ENCODE measurements around the gene CRYAA. TPM values are rescaled to one million over a fixed set of nuclear protein-coding genes. Genes with fewer than 3 reads are reported as not detected.

Gene CRYAA
- total and polyA plus RNA-seq, 7 donors, result not detected

GRCh38 chr21:43210454-43211071, 41.8 kb downstream of the CRYAA start:
- Histone ChIP-seq H3K4me3 (no peak overlapping the region), H3K9me3 (no peaks in the 10 kb centered on the region), H3K36me3 (ENCODE audit: insufficient read depth in 1 of 2, low read depth in 1 of 2) (no peaks in the 10 kb centered on the region), H3K4me1 (no peaks in the 10 kb centered on the region), H3K27ac (no peak overlapping the region), H3K27me3 (ENCODE audit: insufficient read depth in 3 of 3, low read length in 2 of 3) (peaks cover 0 to 26% (median 4%) of the 10 kb centered on the region in 3 donors)
- WGBS, 3 donors, result 50 to 67% (median 51%) methylated on average over 7 of the region's 7 CpGs
- TF ChIP-seq CTCF (IDR thresholded peaks at IDR 0.05), result no peak
- intact Hi-C loops (cut with DNase I), result no loop called here
- ATAC-seq (peak in 1 of 4 donors; percentile 16), DNase-seq (peak in 1 of 2 donors; percentile 20)

- peak; percentile 42 to 56 for DNase-seq
- no peak overlapping the region for H3K27ac ChIP-seq
- H3K4me1 ChIP-seq, result no peaks in the 10 kb centered on the region
- no peak overlapping the region for H3K4me3 ChIP-seq
- ATAC-seq, result peak; percentile 23 to 44 (median 38)
- no peaks in the 10 kb centered on the region for H3K36me3 ChIP-seq (ENCODE audit: insufficient read depth in 1 of 2, low read depth in 1 of 2)
- peaks cover 0 to 23% (median 4%) of the 10 kb centered on the region in 3 donors for H3K27me3 ChIP-seq (ENCODE audit: insufficient read depth in 3 of 3, low read length in 2 of 3)
- intact Hi-C loops (cut with DNase I), result no loop called here
- peak; percentile 26 for TF ChIP-seq CTCF (IDR thresholded peaks at IDR 0.05)
- WGBS, 3 donors, result 45 to 52% (median 51%) methylated on average over 18 to 21 of the region's 21 CpGs
- no peaks in the 10 kb centered on the region for H3K9me3 ChIP-seq
Measured at GRCh38 chr21:43211072-43211759, 42.4 kb downstream of the CRYAA start.

- DNase-seq (peak in 1 of 2 donors; percentile 25), ATAC-seq (no peak)
- Histone ChIP-seq H3K36me3 (ENCODE audit: insufficient read depth in 1 of 2, low read depth in 1 of 2) (no peaks in the 10 kb centered on the region), H3K4me3 (no peak overlapping the region), H3K27me3 (ENCODE audit: insufficient read depth in 3 of 3, low read length in 2 of 3) (peaks cover 0 to 23% (median 3%) of the 10 kb centered on the region in 3 donors), H3K9me3 (no peaks in the 10 kb centered on the region), H3K4me1 (no peaks in the 10 kb centered on the region), H3K27ac (no peak overlapping the region)
- WGBS, 3 donors, result 31 to 49% (median 36%) methylated on average over 4 to 7 of the region's 7 CpGs
- no peak for TF ChIP-seq CTCF (IDR thresholded peaks at IDR 0.05)
- intact Hi-C loops (cut with DNase I), result no loop called here
Measured at GRCh38 chr21:43211760-43212115, 42.9 kb downstream of the CRYAA start.

Other genes starting within 250 kb of the CRYAA start
- not detected for gene ERVH48-1, start 243.4 kb upstream of the CRYAA start, total RNA-seq
- under 1 TPM in 2 of 3 donors, not detected in 1; 0.03 to 0.04 TPM for gene ERVH48-1, start 243.4 kb upstream of the CRYAA start, polyA plus RNA-seq
- gene PKNOX1, start 194.4 kb upstream of the CRYAA start, total RNA-seq, result 10 to 100 TPM; 12.1 to 14.7 (median 13.2) TPM
- 1 to 10 TPM; 6.0 to 9.7 (median 6.1) TPM for gene PKNOX1, start 194.4 kb upstream of the CRYAA start, polyA plus RNA-seq
- gene CBS, start 93.2 kb upstream of the CRYAA start, total RNA-seq, result 1 to 10 TPM; 1.7 to 2.6 (median 2.2) TPM
- 1 to 10 TPM; 1.1 to 1.8 (median 1.4) TPM for gene CBS, start 93.2 kb upstream of the CRYAA start, polyA plus RNA-seq
- gene U2AF1, start 61.4 kb upstream of the CRYAA start, total RNA-seq, result 10 to 100 TPM in 1 of 4 donors, 1 to 10 TPM in 3; 4.9 to 14.4 (median 5.6) TPM
- 10 to 100 TPM; 51.9 to 98.7 (median 66.4) TPM for gene U2AF1, start 61.4 kb upstream of the CRYAA start, polyA plus RNA-seq